ENCODE results near the gene ASPDH.
"Not testable (repeated sequence)": the region's sequence is repeated elsewhere in the genome, so short reads cannot be mapped to it uniquely, and the experiment has no call there.

Gene ASPDH

GRCh38 chr19:50532952-50533351 is 19.2 kb upstream of the ASPDH start:
- no peak overlapping the region for H3K27ac ChIP-seq
- DNase-seq = no peak
- H3K36me3 ChIP-seq (replicated peaks) = no peaks in the 10 kb centered on the region
- H3K27me3 ChIP-seq (replicated peaks) = no peaks in the 10 kb centered on the region
- no peak overlapping the region for H3K4me3 ChIP-seq (ENCODE audit: low read depth, low read length)
- in situ Hi-C loops (cut with HindIII; ENCODE audit: low pct_ligation_motif_present, low sequenced_read_pairs) = no loop called here
- no peak for TF ChIP-seq CTCF (IDR thresholded peaks at IDR 0.05; ENCODE audit: low read depth, low read length, missing control alignments)

- TF ChIP-seq CTCF (IDR thresholded peaks at IDR 0.05; ENCODE audit: low read depth, low read length, missing control alignments) = no peak
- no peak overlapping the region for H3K4me3 ChIP-seq (ENCODE audit: low read depth, low read length)
- H3K27me3 ChIP-seq (replicated peaks) = no peaks in the 10 kb centered on the region
- no peaks in the 10 kb centered on the region for H3K36me3 ChIP-seq (replicated peaks)
- no peak overlapping the region for H3K27ac ChIP-seq
- in situ Hi-C loops (cut with HindIII; ENCODE audit: low pct_ligation_motif_present, low sequenced_read_pairs) = no loop called here
- no peak for DNase-seq
These were observed 17.5 kb upstream of the ASPDH start for GRCh38 chr19:50531171-50531612.

DNA sequence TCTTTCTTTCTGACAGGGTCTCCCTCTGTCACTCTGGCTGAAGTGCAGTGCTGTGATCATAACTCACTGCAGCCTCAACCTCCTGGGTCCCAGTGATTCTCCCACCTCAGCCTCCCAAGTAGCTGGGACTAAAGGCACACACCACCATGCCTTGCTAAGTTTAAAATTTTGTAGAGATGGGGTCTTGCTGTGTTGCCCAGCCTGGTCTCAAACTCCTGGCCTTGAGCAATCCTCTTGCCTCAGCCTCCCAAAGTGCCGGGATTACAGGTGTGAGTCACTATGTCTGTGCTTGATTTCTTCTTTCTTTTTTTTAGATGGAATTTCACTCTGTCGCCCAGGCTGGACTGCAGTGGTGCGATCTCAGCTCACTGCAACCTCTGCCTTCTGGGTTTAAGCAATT is 14.3 kb upstream of the ASPDH start:
- H3K4me3 ChIP-seq (ENCODE audit: low read depth, low read length); H3K27me3 ChIP-seq (replicated peaks); DNase-seq; in situ Hi-C loops (cut with HindIII; ENCODE audit: low pct_ligation_motif_present, low sequenced_read_pairs); H3K27ac ChIP-seq; H3K36me3 ChIP-seq (replicated peaks): not testable (repeated sequence)

GRCh38 chr19:50522881-50523280 is 9.2 kb upstream of the ASPDH start:
- Histone ChIP-seq H3K27me3 (replicated peaks) (no peaks in the 10 kb centered on the region), H3K4me3 (ENCODE audit: low read depth, low read length) (no peak overlapping the region), H3K36me3 (replicated peaks) (no peaks in the 10 kb centered on the region), H3K27ac (no peak overlapping the region)
- no peak for DNase-seq
- no peak for TF ChIP-seq CTCF (IDR thresholded peaks at IDR 0.05; ENCODE audit: low read depth, low read length, missing control alignments)
- in situ Hi-C loops (cut with HindIII; ENCODE audit: low pct_ligation_motif_present, low sequenced_read_pairs) = no loop called here

GRCh38 chr19:50520822-50521465 is 7.2 kb upstream of the ASPDH start:
- in situ Hi-C loops (cut with HindIII; ENCODE audit: low pct_ligation_motif_present, low sequenced_read_pairs) = no loop called here

DNA sequence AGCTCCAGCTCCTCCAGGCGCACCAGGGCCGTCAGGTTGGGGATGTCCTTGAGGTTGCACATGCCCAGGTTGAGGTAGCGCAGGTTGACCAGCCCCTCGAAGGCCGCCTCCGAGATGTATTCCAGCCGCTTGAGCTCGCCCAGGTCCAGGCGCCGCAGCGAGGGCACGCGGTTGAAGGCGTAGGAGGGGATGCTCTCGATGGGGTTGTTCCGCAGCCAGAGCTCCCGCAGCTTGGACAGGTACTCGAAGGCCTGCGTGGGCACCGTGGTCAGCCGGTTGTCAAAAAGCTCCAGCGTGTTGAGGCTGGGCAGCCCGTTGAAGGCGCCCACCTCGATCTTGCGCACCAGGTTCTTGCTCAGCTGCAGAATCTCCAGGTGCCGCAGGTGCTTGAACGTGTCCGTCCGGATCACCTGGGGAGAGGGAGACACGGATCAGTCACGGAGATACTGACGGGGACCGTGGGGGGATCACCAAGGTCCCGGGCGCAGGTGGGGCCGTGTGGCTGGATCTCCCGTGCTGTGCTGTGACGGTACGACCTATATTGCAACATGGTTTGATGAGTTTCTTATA is 5.4 kb upstream of the ASPDH start:
- H3K4me3 ChIP-seq (ENCODE audit: low read depth, low read length) = no peak overlapping the region
- no peaks in the 10 kb centered on the region for H3K36me3 ChIP-seq (replicated peaks)
- H3K27ac ChIP-seq = no peak overlapping the region
- in situ Hi-C loops (cut with HindIII; ENCODE audit: low pct_ligation_motif_present, low sequenced_read_pairs) = no loop called here
- TF ChIP-seq CTCF (IDR thresholded peaks at IDR 0.05; ENCODE audit: low read depth, low read length, missing control alignments) = no peak
- DNase-seq = no peak
- no peaks in the 10 kb centered on the region for H3K27me3 ChIP-seq (replicated peaks)

More at GRCh38 chr19:50520822-50521465, 7.2 kb upstream of the ASPDH start:
- no peak overlapping the region for H3K4me3 ChIP-seq (ENCODE audit: low read depth, low read length)
- no peak overlapping the region for H3K27ac ChIP-seq
- no peak for TF ChIP-seq CTCF (IDR thresholded peaks at IDR 0.05; ENCODE audit: low read depth, low read length, missing control alignments)
- H3K36me3 ChIP-seq (replicated peaks) = no peaks in the 10 kb centered on the region
- no peaks in the 10 kb centered on the region for H3K27me3 ChIP-seq (replicated peaks)
- no peak for DNase-seq

Measured in brain microvascular endothelial cell (primary cell).